Stimulated activated CD8-positive, alpha-beta memory T cell treated with anti-CD3 and anti-CD28 coated beads, Interleukin-12 subunit alpha, Interleukin-12 subunit beta, amount 100 ng/mL, for 4 hours (primary cell): ENCODE results near the gene TMEM30B.

Experiments used
- DNase-seq: peaks from one replicate; pipeline ENCODE4 v3.0.0-alpha.2; 2020; ENCODE audit warnings: low read depth

Gene TMEM30B

GRCh38 chr14:61233436-61233956, 47.6 kb downstream of the TMEM30B start:
- no peak for DNase-seq

- no peak for DNase-seq
These were observed 49.3 kb downstream of the TMEM30B start for GRCh38 chr14:61231810-61232209.

GRCh38 chr14:61229981-61230380, 51.2 kb downstream of the TMEM30B start:
- no peak for DNase-seq

DNA sequence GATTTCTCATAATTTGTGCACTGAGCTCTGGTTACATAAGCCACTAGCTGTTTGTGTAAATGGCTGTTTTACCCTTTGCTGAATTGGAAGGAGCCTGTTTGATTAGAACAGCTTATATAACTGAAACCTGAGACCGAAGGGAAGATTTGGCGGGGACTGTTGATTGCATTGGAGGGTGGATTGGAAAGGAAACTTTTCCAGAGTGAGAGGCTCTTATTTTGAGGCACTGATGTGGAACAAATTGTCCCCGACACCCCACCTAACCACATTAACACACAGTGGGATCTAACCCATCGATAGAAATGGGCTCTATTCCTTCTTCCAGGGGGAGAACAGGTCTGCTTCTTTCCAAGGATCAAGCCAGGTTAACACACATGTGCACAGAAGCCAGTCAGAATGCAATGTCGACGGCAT, 51.7 kb downstream of the TMEM30B start:
- no peak for DNase-seq

- no peak for DNase-seq
These were observed 53.1 kb downstream of the TMEM30B start for GRCh38 chr14:61227884-61228591.
